ENCODE measurements around the gene KIRREL1. TPM values are rescaled to one million over a fixed set of nuclear protein-coding genes. Genes with fewer than 3 reads are reported as not detected.

KIRREL1 gene
- total RNA-seq, 1 donor from 2014 or later = 122 TPM

- no peak for DNase-seq (ENCODE audit: extremely low spot score, unreplicated experiment)
- Mint-ChIP-seq H3K9me3 (ENCODE audit: unreplicated experiment) (no peaks in the 10 kb centered on the region), H3K36me3 (ENCODE audit: unreplicated experiment) (peaks cover 2% of the 10 kb centered on the region), H3K27me3 (ENCODE audit: unreplicated experiment) (no peaks in the 10 kb centered on the region), H3K27ac (ENCODE audit: unreplicated experiment) (peak overlapping the region; percentile 97), H3K4me3 (ENCODE audit: unreplicated experiment) (no peak overlapping the region), H3K4me1 (ENCODE audit: unreplicated experiment) (peaks cover 98% of the 10 kb centered on the region)
- TF ChIP-seq CTCF (IDR thresholded peaks at IDR 0.05) = no peak
Observed at GRCh38 chr1:158014731-158015320, 21.4 kb downstream of the KIRREL1 start.

GRCh38 chr1:158016651-158017335 is 23.3 kb downstream of the KIRREL1 start:
- peaks cover 98% of the 10 kb centered on the region for H3K4me1 Mint-ChIP-seq (ENCODE audit: unreplicated experiment)
- H3K27ac Mint-ChIP-seq (ENCODE audit: unreplicated experiment) = peak overlapping the region; percentile 97
- no peaks in the 10 kb centered on the region for H3K9me3 Mint-ChIP-seq (ENCODE audit: unreplicated experiment)
- H3K27me3 Mint-ChIP-seq (ENCODE audit: unreplicated experiment) = no peaks in the 10 kb centered on the region
- no peak for DNase-seq (ENCODE audit: extremely low spot score, unreplicated experiment)
- no peak for TF ChIP-seq CTCF (IDR thresholded peaks at IDR 0.05)
- H3K36me3 Mint-ChIP-seq (ENCODE audit: unreplicated experiment) = peaks cover 2% of the 10 kb centered on the region
- no peak overlapping the region for H3K4me3 Mint-ChIP-seq (ENCODE audit: unreplicated experiment)

- H3K4me3 Mint-ChIP-seq (ENCODE audit: unreplicated experiment) = peak overlapping the region; percentile 43
- no peak for DNase-seq (ENCODE audit: extremely low spot score, unreplicated experiment)
- no peaks in the 10 kb centered on the region for H3K9me3 Mint-ChIP-seq (ENCODE audit: unreplicated experiment)
- H3K27me3 Mint-ChIP-seq (ENCODE audit: unreplicated experiment) = no peaks in the 10 kb centered on the region
- H3K36me3 Mint-ChIP-seq (ENCODE audit: unreplicated experiment) = peaks cover 2% of the 10 kb centered on the region
- H3K4me1 Mint-ChIP-seq (ENCODE audit: unreplicated experiment) = peaks cover 98% of the 10 kb centered on the region
- no peak for TF ChIP-seq CTCF (IDR thresholded peaks at IDR 0.05)
- peak overlapping the region; percentile 97 for H3K27ac Mint-ChIP-seq (ENCODE audit: unreplicated experiment)
Observed at GRCh38 chr1:158017800-158018595, 24.6 kb downstream of the KIRREL1 start.

GRCh38 chr1:158019171-158019868 is 25.9 kb downstream of the KIRREL1 start:
- no peak for TF ChIP-seq CTCF (IDR thresholded peaks at IDR 0.05)
- no peaks in the 10 kb centered on the region for H3K9me3 Mint-ChIP-seq (ENCODE audit: unreplicated experiment)
- peak overlapping the region; percentile 58 for H3K4me3 Mint-ChIP-seq (ENCODE audit: unreplicated experiment)
- H3K27me3 Mint-ChIP-seq (ENCODE audit: unreplicated experiment) = no peaks in the 10 kb centered on the region
- peak overlapping the region; percentile 97 for H3K27ac Mint-ChIP-seq (ENCODE audit: unreplicated experiment)
- peaks cover 97% of the 10 kb centered on the region for H3K4me1 Mint-ChIP-seq (ENCODE audit: unreplicated experiment)
- no peak for DNase-seq (ENCODE audit: extremely low spot score, unreplicated experiment)
- peaks cover 2% of the 10 kb centered on the region for H3K36me3 Mint-ChIP-seq (ENCODE audit: unreplicated experiment)

Data from osteocyte (in vitro differentiated cells).